HuH-7.5 (cell line): ENCODE results near the gene HIVEP2.

ENCODE experiments used
- DNase-seq: peaks from one replicate; pipeline ENCODE4 v3.0.0; 2011; ENCODE audit warnings: low spot score

The HIVEP2 gene

GRCh38 chr6:142816031-142816430 is 128.9 kb downstream of the HIVEP2 start:
- DNase-seq, result no peak

- no peak for DNase-seq
Measured at GRCh38 chr6:142811923-142812322, 133.1 kb downstream of the HIVEP2 start.

DNA sequence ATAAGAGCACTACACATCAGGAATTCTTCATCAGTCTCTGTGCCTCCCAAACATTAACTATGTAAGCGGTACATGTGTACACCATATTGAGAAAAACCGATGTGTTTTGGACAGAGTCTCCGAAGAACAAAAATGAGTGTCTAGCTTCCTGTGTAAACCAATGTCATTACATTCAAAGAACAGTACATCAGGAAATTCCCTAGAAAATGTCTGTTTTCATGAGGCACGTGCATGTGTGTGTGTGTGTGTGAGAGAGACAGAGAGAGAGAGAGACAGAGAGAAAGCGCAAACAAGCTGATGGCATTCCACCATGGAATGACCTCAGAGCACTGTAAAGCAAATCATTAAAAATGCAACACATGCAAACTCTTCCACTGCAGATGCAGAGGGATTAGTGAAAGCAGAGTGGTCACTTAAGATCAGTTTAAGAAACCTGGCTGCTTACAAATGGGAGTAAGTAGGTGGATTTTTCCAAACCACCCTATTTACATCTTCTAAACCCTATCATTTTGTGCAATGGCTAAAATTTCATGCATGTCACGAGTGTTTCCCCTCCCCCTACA is 133.9 kb downstream of the HIVEP2 start:
- no peak for DNase-seq

- DNase-seq, result no peak
Measured at GRCh38 chr6:142809947-142810346, 135.0 kb downstream of the HIVEP2 start.

DNA sequence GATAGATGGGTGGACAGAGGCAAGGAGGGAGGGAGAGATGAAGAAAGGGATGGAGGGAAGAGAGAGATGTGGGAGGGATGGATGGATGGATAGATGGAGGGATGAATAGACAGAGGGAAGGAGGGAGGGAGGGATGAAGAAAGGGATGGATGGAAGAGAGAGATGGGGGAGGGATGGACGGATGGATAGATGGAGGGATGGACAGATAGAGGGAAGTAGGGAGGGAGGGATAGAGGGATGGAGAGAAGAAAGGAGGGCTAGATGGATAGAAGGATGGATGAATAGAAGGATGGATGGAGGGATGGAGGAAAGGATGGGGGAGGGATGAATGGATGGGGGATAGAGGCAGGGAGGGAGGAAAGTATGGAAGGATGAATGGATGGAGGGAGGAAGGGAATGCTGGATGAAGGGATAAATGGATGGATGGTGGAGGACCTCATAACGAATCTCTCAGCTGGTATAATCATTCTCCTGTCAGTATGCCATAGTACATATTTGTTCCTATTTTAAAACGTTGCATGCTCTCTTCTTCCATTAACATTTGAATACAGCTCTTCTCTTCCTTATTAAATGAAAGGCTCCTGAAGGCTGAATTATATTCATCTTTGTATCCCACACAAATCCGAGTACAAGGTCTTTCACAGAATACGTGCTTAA is 136.4 kb downstream of the HIVEP2 start:
- no peak for DNase-seq

- no peak for DNase-seq
Measured at GRCh38 chr6:142805042-142805441, 139.9 kb downstream of the HIVEP2 start.

- no peak for DNase-seq
Measured at GRCh38 chr6:142804490-142804889, 140.5 kb downstream of the HIVEP2 start.

- DNase-seq, result no peak
Measured at GRCh38 chr6:142803495-142804058, 141.4 kb downstream of the HIVEP2 start.

DNA sequence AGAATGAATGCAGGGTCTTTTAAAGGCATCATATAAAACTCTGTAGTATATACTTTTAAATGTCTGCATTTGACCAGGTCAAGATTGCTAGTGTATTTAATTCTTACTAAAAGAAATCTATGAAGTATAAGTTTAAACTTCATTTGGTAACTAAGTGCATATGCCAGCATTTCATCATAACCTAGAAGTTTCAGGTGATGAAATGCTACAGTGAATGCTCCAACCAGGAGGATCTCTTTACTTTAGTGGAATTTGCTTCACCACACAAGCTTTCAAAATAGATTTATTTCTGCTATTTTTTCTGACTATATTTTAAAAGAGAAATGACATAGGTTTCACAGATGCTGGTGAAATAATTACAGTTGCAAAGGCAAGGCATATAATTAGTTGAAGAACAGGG is 141.9 kb downstream of the HIVEP2 start:
- DNase-seq, result no peak

- no peak for DNase-seq
Measured at GRCh38 chr6:142802124-142802523, 142.9 kb downstream of the HIVEP2 start.

- DNase-seq, result no peak
Measured at GRCh38 chr6:142800240-142800639, 144.7 kb downstream of the HIVEP2 start.

DNA sequence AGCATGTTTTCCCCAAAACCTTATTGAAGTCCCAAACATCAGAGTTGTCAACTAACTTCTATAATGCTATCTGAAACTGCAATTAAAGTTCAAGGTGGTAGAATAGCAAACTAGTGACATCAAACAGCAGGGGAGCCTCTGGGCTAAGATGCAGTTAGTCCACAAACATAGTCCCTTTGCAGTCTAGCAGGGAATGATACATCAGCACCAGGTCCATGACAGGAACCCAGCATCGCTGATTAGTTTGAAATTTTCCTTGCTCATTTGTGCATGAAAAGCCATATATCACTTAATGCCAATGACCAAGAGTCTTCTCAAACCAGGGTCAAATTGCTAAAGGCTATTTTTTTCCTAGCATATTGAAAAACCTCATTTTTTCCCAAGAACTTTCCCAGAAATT is 145.3 kb downstream of the HIVEP2 start:
- no peak for DNase-seq

- no peak for DNase-seq
Measured at GRCh38 chr6:142797159-142797558, 147.8 kb downstream of the HIVEP2 start.

GRCh38 chr6:142796571-142796970 is 148.4 kb downstream of the HIVEP2 start:
- no peak for DNase-seq

- DNase-seq, result no peak
Measured at GRCh38 chr6:142796024-142796423, 149.0 kb downstream of the HIVEP2 start.

GRCh38 chr6:142794424-142794823 is 150.6 kb downstream of the HIVEP2 start:
- DNase-seq, result no peak

GRCh38 chr6:142790257-142790656 is 154.7 kb downstream of the HIVEP2 start:
- DNase-seq, result no peak

DNA sequence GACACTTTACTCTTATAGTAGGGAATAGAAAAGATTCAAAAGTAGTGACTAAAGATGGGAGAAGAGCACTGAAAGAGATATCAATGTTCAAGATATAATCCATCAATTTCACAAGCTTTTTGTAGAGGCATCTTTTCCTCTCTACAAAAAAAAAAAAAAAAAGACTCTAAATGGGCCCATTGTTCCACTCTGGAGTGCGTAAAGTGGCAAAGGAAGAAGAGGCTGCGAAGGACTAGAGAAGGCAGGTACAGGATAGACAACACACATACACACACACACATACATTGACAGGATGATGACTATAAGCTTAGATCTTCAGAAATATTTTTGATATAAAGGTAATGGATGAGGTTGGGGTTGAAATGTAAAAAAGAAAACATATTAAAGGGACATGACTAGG is 157.6 kb downstream of the HIVEP2 start:
- DNase-seq, result no peak

GRCh38 chr6:142786476-142786875 is 158.5 kb downstream of the HIVEP2 start:
- DNase-seq, result no peak

DNA sequence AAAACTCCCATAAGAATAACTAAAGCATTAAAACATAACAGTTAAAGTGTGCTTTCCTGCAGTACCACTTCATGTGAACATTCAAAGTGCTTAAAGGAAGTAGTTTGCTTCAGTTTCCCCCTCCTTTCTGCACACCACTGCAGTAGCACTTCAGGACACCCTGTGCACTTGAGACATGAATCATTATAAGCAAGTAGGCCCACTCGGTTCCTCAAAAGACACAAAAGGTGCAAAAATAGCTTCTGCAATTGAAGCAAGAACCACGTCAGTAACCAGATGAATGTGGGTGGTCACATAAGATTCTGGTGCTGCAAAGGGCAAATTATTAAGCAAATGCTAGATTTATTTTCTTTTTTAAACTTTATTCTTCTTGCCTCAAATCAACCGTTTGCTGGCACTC is 160.6 kb downstream of the HIVEP2 start:
- DNase-seq, result no peak

DNA sequence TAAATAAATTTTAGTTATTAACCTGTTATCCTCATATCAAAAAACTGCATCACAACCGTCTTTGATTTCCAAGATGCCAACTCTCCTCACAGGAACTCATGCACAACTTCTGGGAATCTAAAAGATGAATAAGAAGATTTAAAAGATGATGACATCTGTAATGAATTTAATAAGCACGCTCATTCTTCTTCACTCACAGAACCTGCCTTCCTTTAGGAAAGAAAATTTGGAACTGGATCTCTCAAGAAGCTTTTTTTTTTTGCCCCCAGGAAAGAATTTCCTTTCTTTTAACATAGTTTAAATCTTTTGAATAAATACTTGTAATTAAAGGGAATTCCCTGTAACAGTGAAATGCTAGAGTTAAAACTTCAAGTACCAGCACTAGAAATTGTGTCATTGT is 161.5 kb downstream of the HIVEP2 start:
- no peak for DNase-seq

GRCh38 chr6:142781129-142781528 is 163.8 kb downstream of the HIVEP2 start:
- DNase-seq, result no peak

GRCh38 chr6:142773859-142774648 is 170.9 kb downstream of the HIVEP2 start:
- no peak for DNase-seq
